Astrocyte (in vitro differentiated cells and primary cell): Measurements from ENCODE around the gene ZFR.

Source experiments
- EZH2 ChIP-seq: IDR thresholded peaks from 2 replicates; pipeline ENCODE4 v1.6.1; 2012; ENCODE audit warnings: mild to moderate bottlenecking, low read length, inconsistent platforms; ENCODE audit not compliant: insufficient read depth
- TF ChIP-seq, protein P1 (sequence below): IDR thresholded peaks from 2 replicates; pipeline ENCODE4 v1.5.1; 2011; ENCODE audit warnings: low read depth, mild to moderate bottlenecking, inconsistent platforms, low read length, moderate library complexity; ENCODE audit not compliant: insufficient read depth

DNA sequence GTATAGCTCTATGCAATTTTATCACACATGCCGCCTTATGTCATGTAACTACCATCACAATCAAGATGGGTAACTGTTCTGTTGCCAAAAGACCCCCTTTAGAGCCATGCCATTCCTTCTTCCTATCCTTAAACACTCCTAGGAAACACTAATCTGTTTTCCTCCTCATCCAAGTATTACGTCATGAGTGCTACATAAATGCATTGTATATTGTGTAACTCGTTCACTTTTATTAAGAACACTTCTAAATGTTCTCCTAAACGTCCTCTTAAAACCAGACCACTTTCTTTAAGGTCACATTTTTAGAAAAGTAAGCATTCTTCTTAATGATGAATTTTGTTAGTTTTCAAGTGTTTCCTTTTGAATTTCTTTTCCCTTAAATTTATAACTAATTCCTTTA lies 82.0 kb downstream of the ZFR start:
- TF ChIP-seq, protein P1, sequence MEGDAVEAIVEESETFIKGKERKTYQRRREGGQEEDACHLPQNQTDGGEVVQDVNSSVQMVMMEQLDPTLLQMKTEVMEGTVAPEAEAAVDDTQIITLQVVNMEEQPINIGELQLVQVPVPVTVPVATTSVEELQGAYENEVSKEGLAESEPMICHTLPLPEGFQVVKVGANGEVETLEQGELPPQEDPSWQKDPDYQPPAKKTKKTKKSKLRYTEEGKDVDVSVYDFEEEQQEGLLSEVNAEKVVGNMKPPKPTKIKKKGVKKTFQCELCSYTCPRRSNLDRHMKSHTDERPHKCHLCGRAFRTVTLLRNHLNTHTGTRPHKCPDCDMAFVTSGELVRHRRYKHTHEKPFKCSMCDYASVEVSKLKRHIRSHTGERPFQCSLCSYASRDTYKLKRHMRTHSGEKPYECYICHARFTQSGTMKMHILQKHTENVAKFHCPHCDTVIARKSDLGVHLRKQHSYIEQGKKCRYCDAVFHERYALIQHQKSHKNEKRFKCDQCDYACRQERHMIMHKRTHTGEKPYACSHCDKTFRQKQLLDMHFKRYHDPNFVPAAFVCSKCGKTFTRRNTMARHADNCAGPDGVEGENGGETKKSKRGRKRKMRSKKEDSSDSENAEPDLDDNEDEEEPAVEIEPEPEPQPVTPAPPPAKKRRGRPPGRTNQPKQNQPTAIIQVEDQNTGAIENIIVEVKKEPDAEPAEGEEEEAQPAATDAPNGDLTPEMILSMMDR = no peak
- TF ChIP-seq EZH2 = no peak
